ENCODE results near the gene PROS1. TPM values are rescaled to one million over a fixed set of nuclear protein-coding genes. Genes with fewer than 3 reads are reported as not detected.
A peak's percentile ranks its signal among the peaks of the same experiment; 100 is the strongest.

The PROS1 gene
- total and polyA plus RNA-seq, 2 experiments from 2014 or later = 32.6 to 48.6 TPM

- no peaks in the 10 kb centered on the region for H3K9me3 ChIP-seq (ENCODE audit: low read depth)
- TF ChIP-seq, protein P1, sequence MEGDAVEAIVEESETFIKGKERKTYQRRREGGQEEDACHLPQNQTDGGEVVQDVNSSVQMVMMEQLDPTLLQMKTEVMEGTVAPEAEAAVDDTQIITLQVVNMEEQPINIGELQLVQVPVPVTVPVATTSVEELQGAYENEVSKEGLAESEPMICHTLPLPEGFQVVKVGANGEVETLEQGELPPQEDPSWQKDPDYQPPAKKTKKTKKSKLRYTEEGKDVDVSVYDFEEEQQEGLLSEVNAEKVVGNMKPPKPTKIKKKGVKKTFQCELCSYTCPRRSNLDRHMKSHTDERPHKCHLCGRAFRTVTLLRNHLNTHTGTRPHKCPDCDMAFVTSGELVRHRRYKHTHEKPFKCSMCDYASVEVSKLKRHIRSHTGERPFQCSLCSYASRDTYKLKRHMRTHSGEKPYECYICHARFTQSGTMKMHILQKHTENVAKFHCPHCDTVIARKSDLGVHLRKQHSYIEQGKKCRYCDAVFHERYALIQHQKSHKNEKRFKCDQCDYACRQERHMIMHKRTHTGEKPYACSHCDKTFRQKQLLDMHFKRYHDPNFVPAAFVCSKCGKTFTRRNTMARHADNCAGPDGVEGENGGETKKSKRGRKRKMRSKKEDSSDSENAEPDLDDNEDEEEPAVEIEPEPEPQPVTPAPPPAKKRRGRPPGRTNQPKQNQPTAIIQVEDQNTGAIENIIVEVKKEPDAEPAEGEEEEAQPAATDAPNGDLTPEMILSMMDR (IDR thresholded peaks at IDR 0.05; ENCODE audit: low read depth, low read length) = no peak
- H3K27ac ChIP-seq = peak overlapping the region; percentile 41
- peak in 1 of 2 donors; percentile 19 for DNase-seq (ENCODE audit: low read depth in 1 of 2, low spot score in 1 of 2)
- peaks cover 11% of the 10 kb centered on the region for H3K4me1 ChIP-seq (ENCODE audit: low read depth)
- no peak overlapping the region for H3K4me3 ChIP-seq
- H3K36me3 ChIP-seq = no peaks in the 10 kb centered on the region
- no peaks in the 10 kb centered on the region for H3K27me3 ChIP-seq
Measured at GRCh38 chr3:93988283-93988682, 14.6 kb upstream of the PROS1 start.

DNA sequence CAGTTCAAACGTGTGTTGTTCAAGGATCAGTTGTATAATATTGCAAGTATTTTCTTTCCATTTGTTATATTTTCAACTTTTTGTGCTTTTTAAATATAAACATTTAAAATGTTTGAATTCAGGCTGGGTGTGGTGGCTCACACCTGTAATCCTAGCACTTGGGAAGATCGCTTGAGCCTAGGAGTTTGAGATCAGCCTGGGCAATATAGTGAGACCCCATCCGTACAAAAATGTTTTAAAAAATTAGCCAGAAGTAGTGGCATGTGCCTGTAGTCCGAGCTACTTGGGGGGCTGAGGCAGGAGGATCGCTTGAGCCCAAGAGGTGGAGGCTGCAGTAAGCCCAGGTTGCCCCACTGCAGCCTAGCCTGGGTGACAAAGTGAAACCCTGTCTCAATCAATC lies 10.9 kb upstream of the PROS1 start:
- DNase-seq (ENCODE audit: low read depth in 1 of 2, low spot score in 1 of 2) = no peak
- H3K4me3 ChIP-seq = no peak overlapping the region
- no peaks in the 10 kb centered on the region for H3K27me3 ChIP-seq
- TF ChIP-seq, protein P1 (IDR thresholded peaks at IDR 0.05; ENCODE audit: low read depth, low read length) = no peak
- no peaks in the 10 kb centered on the region for H3K36me3 ChIP-seq
- H3K9me3 ChIP-seq (ENCODE audit: low read depth) = no peaks in the 10 kb centered on the region
- no peak overlapping the region for H3K27ac ChIP-seq
- peaks cover 18% of the 10 kb centered on the region for H3K4me1 ChIP-seq (ENCODE audit: low read depth)

DNA sequence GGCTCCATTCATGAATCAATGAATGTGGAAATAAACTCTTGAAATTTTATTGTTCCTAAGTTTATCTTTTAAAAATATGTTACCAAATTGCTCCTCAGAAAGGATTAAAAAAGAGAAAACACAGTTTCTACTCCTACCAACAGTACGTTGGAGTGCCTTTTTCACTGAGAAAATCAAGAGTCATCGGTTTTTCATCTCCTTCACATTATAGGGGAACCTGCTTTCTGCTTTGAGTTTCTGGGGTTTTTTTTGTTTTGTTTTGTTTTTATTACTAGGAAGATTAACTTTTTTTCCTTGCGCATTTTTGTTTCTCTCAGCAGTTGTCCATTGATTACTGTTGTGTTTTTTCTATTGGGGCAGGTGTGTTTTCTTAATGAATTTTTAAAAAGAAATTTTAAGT lies 9.7 kb upstream of the PROS1 start:
- no peaks in the 10 kb centered on the region for H3K27me3 ChIP-seq
- H3K4me3 ChIP-seq = no peak overlapping the region
- no peaks in the 10 kb centered on the region for H3K36me3 ChIP-seq
- H3K27ac ChIP-seq = no peak overlapping the region
- peaks cover 18% of the 10 kb centered on the region for H3K4me1 ChIP-seq (ENCODE audit: low read depth)
- TF ChIP-seq, protein P1 (IDR thresholded peaks at IDR 0.05; ENCODE audit: low read depth, low read length) = no peak
- DNase-seq (ENCODE audit: low read depth in 1 of 2, low spot score in 1 of 2) = no peak
- H3K9me3 ChIP-seq (ENCODE audit: low read depth) = no peaks in the 10 kb centered on the region

DNA sequence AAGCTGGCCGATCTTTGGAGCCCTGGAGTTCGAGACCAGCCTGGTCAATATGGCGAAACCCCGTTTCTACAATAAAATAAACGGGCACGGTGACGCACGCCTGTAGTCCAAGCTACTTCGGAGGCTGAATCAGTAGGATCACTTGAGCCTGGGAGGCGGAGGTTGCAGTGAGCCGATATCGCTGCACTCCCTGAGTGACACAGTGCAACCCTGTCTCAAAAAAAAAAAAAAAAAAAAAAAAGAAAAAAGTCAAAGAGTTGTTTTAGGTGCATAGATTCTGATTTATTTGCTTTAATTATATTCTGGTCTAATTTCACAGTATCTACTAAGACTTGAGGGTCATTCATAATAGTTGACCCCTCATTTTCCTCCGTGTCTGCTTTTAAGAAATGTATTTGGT lies 8.0 kb upstream of the PROS1 start:
- H3K27ac ChIP-seq = no peak overlapping the region
- no peaks in the 10 kb centered on the region for H3K27me3 ChIP-seq
- H3K4me3 ChIP-seq = no peak overlapping the region
- TF ChIP-seq, protein P1 (IDR thresholded peaks at IDR 0.05; ENCODE audit: low read depth, low read length) = no peak
- H3K4me1 ChIP-seq (ENCODE audit: low read depth) = peaks cover 11% of the 10 kb centered on the region
- no peaks in the 10 kb centered on the region for H3K9me3 ChIP-seq (ENCODE audit: low read depth)
- H3K36me3 ChIP-seq = no peaks in the 10 kb centered on the region
- no peak for DNase-seq (ENCODE audit: low read depth in 1 of 2, low spot score in 1 of 2)

DNA sequence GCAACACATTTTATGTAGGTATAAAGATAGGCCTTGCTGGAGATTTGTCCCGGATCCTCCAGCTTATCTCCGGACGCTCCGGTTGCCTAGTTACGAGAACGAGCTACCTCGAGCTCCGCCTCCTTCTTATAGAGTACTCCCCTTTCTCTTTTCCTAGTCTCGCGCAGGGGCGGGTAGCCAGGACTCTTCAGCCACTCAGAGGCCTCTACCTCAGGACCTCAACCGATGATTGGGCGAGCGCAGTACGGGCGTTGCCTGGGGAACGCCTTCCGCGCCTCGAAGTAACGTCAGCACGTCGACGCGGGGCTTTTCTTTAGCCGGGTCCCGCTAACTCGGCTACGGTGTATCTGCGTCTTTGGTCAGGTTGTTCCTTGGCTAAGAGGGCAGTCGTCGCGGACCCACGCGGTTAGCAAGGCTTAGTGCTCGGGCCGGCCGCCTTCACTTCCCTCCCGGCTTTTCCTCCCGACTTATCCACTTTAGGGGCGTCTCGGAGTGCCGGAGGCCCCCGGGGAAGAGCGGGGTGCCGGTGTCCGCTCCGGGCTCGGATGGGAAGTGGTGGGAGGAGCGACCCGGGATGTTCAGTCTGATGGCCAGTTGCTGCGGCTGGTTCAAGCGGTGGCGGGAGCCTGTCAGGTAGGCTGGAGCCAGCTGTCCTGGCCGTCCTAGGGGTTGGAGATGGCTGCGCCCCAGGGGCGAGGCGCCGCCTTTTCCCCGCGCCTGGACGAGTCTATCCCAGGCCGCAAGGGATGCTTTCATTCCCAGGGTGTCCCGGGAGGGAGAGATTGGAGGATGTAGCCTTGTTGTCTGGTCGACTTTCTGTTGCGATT lies 6.4 kb upstream of the PROS1 start, which contains the start of gene ARL13B:
ARL13B (plus strand) TSS at position 306 of the 827 bp plus-strand sequence; CDS start at position 575, 269 bp downstream.
- H3K4me3 ChIP-seq = peak within 1 kb of the TSS; percentile 87
- H3K27ac ChIP-seq = peak within 1 kb of the TSS; percentile 77
- no peaks in the 10 kb centered on the region for H3K27me3 ChIP-seq
- H3K36me3 ChIP-seq = no peaks in the 10 kb centered on the region
- TF ChIP-seq, protein P1 (IDR thresholded peaks at IDR 0.05; ENCODE audit: low read depth, low read length) = no peak
- H3K9me3 ChIP-seq (ENCODE audit: low read depth) = no peaks in the 10 kb centered on the region
- H3K4me1 ChIP-seq (ENCODE audit: low read depth) = peaks cover 11% of the 10 kb centered on the region
- peak; percentile 99 for DNase-seq (ENCODE audit: low read depth in 1 of 2, low spot score in 1 of 2)

All from cardiac muscle cell (in vitro differentiated cells and primary cell).